K562 (cell line): ENCODE results near the gene SCT. TPM values are rescaled to one million over a fixed set of nuclear protein-coding genes. Genes with fewer than 3 reads are reported as not detected.

Experiments
- ATF3 ChIP-seq, 2 experiments: fragments of 450-650 bp in 1 of 2; sonication (generic) in 1 of 2; formaldehyde crosslinking in 1 of 2; IDR thresholded peaks in 1 of 2; conservative IDR thresholded peaks in 1 of 2; 2 replicates each; pipeline versions ENCODE4 v1.6.1 to v1.8.1; 2016 to 2023; ENCODE audit warnings: mild to moderate bottlenecking in 2 of 2, moderate library complexity in 2 of 2, inconsistent platforms in 1 of 2, missing genetic modification reagents in 1 of 2
- CLOCK ChIP-seq: fragments of 250-450 bp; sonication (Bioruptor Pico); IDR thresholded peaks from 2 replicates; pipeline ENCODE4 v1.4.0; 2020; ENCODE audit warnings: mild to moderate bottlenecking, moderate library complexity, borderline replicate concordance
- CSDE1 ChIP-seq, 2 experiments: fragments of 450-650 bp; IDR thresholded peaks; 2 replicates each; pipeline ENCODE4 v1.6.1; 2016; ENCODE audit warnings: mild to moderate bottlenecking in 1 of 2
- GABPA ChIP-seq: fragments of 200-800 bp; sonication (Bioruptor generic); conservative IDR thresholded peaks from 2 replicates; pipeline ENCODE4 v1.6.1; 2016; ENCODE audit warnings: low read depth, missing genetic modification characterization, missing compliant biosample characterization
- POLR2B ChIP-seq: fragments of 450-650 bp; IDR thresholded peaks from 2 replicates; pipeline ENCODE4 v1.6.1; 2018; ENCODE audit warnings: low read depth; ENCODE audit not compliant: partially characterized antibody
- SRF ChIP-seq, 2 experiments: fragments of 250-450, 450-650 bp in 1 of 2; sonication (Bioruptor Pico) in 1 of 2; sonication (generic) in 1 of 2; formaldehyde crosslinking; IDR thresholded peaks; 2 replicates each; pipeline versions ENCODE4 v1.5.0 to v1.5.1; 2020 to 2022; ENCODE audit warnings: mild to moderate bottlenecking in 1 of 2, missing genetic modification reagents in 1 of 2
- TEAD2 ChIP-seq: fragments of 450-650 bp; IDR thresholded peaks from 2 replicates; pipeline ENCODE4 v1.6.1; 2016; ENCODE audit warnings: missing genetic modification characterization, control low read depth, missing compliant biosample characterization
- WHSC1 ChIP-seq: IDR thresholded peaks from one replicate; pipeline ENCODE4 v1.6.1; 2012; ENCODE audit warnings: low read length, control low read depth, inconsistent platforms
- ZFP36 ChIP-seq: fragments of 150-350 bp; IDR thresholded peaks from 2 replicates; pipeline ENCODE4 v1.6.1; 2018; ENCODE audit warnings: low read length, low read depth; ENCODE audit not compliant: partially characterized antibody
- ZNF134 ChIP-seq: fragments of 250-450 bp; sonication (Bioruptor Pico); conservative IDR thresholded peaks from 2 replicates; pipeline ENCODE4 v1.4.0; 2020
- polyA plus RNA-seq, 8 experiments: library from polyadenylated mRNA; depleted of rRNA in 4 of 8; stranded (reverse) in 5 of 8; unstranded in 3 of 8; fragments of >200 nt; fragmentation: Nextera tagmentation in 2 of 8; fragmentation: Illumina TruSeq in 1 of 8; extraction: Ambion mirVana in 2 of 8; extraction: Trizol in 1 of 8; gene quantifications; 2 replicates each; pipeline versions ENCODE4 v1.2.1 to v1.2.3, GENCODE V29; 2011 to 2014; ENCODE audit warnings: inconsistent platforms in 1 of 8, missing spikeins in 1 of 8
- total RNA-seq, 7 experiments: library from RNA; depleted of rRNA in 6 of 7; stranded (reverse); fragments of >200 nt in 6 of 7; fragmentation: Illumina TruSeq in 2 of 7; extraction: Trizol in 2 of 7; gene quantifications; 2 replicates each; pipeline versions ENCODE4 v1.2.1 to v1.2.3, GENCODE V29; 2011 to 2021; ENCODE audit warnings: low replicate concordance in 1 of 7
- TF ChIP-seq, protein P1 (sequence below), 2 experiments: fragments of 450-650 bp; formaldehyde crosslinking in 1 of 2; IDR thresholded peaks; 2 replicates each; pipeline versions ENCODE4 v1.4.0 to v1.6.1; 2014 to 2020; ENCODE audit warnings: mild to moderate bottlenecking in 2 of 2, borderline replicate concordance in 1 of 2, low read depth in 1 of 2
- TF ChIP-seq, protein P2 (sequence below): fragments of 250-450 bp; sonication (Bioruptor Pico); IDR thresholded peaks from 2 replicates; pipeline ENCODE4 v1.8.0; 2022; ENCODE audit warnings: moderate library complexity, mild to moderate bottlenecking, inconsistent platforms

The SCT gene
- total and polyA plus RNA-seq, 9 of the 15 experiments (the other 6 are each of a cell fraction or from before 2014, with no cell fraction given), result not detected

DNA sequence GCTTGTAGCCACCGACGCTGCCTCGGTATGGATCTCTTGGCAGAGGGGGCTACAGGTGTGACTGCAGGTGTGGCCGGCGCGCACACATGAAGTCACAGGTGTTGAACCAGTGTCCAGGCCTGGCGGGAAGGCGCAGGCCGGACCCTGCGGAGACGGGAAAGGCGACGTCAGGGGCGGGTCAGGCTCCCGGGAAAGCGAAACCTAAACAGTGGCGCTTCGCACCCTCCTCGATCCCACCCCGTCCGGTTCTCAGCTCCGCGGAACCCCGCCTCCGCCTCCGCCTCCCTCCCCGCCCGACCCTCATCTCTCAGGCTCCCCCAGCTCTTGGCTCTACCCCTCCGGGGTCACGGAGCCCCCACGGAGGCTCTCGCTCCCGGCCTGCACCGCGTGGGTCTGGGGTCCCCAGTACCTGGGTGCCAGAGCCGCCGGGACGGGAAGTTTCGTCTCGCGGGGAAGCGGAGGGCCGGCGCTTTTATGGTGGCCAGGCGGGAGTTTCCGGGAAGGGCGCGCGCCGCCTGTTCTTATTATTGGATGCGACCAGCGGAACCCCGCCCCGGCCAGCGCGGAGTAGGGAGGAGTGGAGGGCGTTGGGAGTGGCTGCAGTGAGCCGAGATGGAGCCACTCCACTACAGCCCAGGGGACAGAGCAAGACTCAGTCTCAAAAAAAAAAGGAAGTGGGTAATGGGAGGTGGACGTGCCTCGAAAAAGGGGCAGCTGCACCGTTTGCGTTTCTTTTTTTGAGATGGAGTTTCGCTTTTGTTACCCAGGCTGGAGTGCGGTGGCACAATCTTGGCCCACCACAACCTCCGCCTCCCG is 11.3 kb downstream of the SCT start, which contains the start of gene IRF7 (continued):
- TF ChIP-seq, protein P1, sequence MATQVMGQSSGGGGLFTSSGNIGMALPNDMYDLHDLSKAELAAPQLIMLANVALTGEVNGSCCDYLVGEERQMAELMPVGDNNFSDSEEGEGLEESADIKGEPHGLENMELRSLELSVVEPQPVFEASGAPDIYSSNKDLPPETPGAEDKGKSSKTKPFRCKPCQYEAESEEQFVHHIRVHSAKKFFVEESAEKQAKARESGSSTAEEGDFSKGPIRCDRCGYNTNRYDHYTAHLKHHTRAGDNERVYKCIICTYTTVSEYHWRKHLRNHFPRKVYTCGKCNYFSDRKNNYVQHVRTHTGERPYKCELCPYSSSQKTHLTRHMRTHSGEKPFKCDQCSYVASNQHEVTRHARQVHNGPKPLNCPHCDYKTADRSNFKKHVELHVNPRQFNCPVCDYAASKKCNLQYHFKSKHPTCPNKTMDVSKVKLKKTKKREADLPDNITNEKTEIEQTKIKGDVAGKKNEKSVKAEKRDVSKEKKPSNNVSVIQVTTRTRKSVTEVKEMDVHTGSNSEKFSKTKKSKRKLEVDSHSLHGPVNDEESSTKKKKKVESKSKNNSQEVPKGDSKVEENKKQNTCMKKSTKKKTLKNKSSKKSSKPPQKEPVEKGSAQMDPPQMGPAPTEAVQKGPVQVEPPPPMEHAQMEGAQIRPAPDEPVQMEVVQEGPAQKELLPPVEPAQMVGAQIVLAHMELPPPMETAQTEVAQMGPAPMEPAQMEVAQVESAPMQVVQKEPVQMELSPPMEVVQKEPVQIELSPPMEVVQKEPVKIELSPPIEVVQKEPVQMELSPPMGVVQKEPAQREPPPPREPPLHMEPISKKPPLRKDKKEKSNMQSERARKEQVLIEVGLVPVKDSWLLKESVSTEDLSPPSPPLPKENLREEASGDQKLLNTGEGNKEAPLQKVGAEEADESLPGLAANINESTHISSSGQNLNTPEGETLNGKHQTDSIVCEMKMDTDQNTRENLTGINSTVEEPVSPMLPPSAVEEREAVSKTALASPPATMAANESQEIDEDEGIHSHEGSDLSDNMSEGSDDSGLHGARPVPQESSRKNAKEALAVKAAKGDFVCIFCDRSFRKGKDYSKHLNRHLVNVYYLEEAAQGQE (IDR thresholded peaks at IDR 0.05; ENCODE audit: borderline replicate concordance), result no peak
- TF ChIP-seq, protein P1 (CRISPR knock-in tag; IDR thresholded peaks at IDR 0.05; ENCODE audit: low read depth), result 0 out of 2 replicates have a peak, but pooled peaks have one; percentile 12
- TF ChIP-seq ATF3 (IDR thresholded peaks at IDR 0.05), result no peak
- no peak for TF ChIP-seq ATF3 (CRISPR knock-in tag; conservative IDR thresholded peaks at IDR 0.05)
- TF ChIP-seq SRF (CRISPR knock-in tag; IDR thresholded peaks at IDR 0.05), result 0 out of 4 replicates have a peak, but pooled peaks of 1 of the 2 experiments have one; percentile 19
- TF ChIP-seq TEAD2 (tag), result no peak
- peak; percentile 68 for TF ChIP-seq POLR2B
- TF ChIP-seq, protein P2, sequence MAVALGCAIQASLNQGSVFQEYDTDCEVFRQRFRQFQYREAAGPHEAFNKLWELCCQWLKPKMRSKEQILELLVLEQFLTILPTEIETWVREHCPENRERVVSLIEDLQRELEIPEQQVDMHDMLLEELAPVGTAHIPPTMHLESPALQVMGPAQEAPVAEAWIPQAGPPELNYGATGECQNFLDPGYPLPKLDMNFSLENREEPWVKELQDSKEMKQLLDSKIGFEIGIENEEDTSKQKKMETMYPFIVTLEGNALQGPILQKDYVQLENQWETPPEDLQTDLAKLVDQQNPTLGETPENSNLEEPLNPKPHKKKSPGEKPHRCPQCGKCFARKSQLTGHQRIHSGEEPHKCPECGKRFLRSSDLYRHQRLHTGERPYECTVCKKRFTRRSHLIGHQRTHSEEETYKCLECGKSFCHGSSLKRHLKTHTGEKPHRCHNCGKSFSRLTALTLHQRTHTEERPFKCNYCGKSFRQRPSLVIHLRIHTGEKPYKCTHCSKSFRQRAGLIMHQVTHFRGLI (CRISPR knock-in tag), result no peak
- no peak for TF ChIP-seq ZNF134 (CRISPR knock-in tag)
- peak; percentile 90 for TF ChIP-seq GABPA (tag)
- TF ChIP-seq CLOCK, result no peak
- TF ChIP-seq CSDE1 (IDR thresholded peaks at IDR 0.05), result no peak
- no peak for TF ChIP-seq ZFP36
- no peak for TF ChIP-seq WHSC1
